SU-DHL-6 (cell line): Measurements from ENCODE around the gene KLB.

ENCODE experiments used
- H2AFZ ChIP-seq: fragments of 200-600 bp; sonication (generic); 2 replicates; pipeline ENCODE4 v1.6.1; 2014; ENCODE audit warnings: low read depth, mild to moderate bottlenecking, moderate library complexity, mixed read lengths, antibody characterized with exemption, low read length; ENCODE audit not compliant: severe bottlenecking
- H3F3A ChIP-seq: fragments of 200-600 bp; shearing (Covaris generic); 2 replicates; pipeline ENCODE4 v1.6.0; 2016; ENCODE audit warnings: antibody characterized with exemption, mild to moderate bottlenecking; ENCODE audit not compliant: insufficient read depth
- H3K27ac ChIP-seq: fragments of 200-600 bp; sonication (generic); 2 replicates; pipeline ENCODE4 v1.5.1; 2016; ENCODE audit warnings: low read depth, mild to moderate bottlenecking, low read length, moderate library complexity, mixed read lengths
- H3K27me3 ChIP-seq: fragments of 200-600 bp; sonication (generic), shearing (Covaris generic); 2 replicates; pipeline ENCODE4 v1.6.0; 2014; ENCODE audit warnings: mild to moderate bottlenecking, low read length
- H3K36me3 ChIP-seq: fragments of 200-600 bp; sonication (generic); 2 replicates; pipeline ENCODE4 v1.6.1; 2014; ENCODE audit warnings: mild to moderate bottlenecking, low read length, mixed read lengths
- H3K4me2 ChIP-seq: fragments of 300-600, 200-600 bp; shearing (Covaris generic), sonication (generic); 2 replicates; pipeline ENCODE4 v1.6.0; 2014; ENCODE audit warnings: low read length, low read depth, mild to moderate bottlenecking; ENCODE audit not compliant: poor library complexity, severe bottlenecking
- H3K4me3 ChIP-seq: fragments of 200-600 bp; sonication (generic); 2 replicates; pipeline ENCODE4 v1.5.1; 2014; ENCODE audit warnings: antibody characterized with exemption, low read length, mild to moderate bottlenecking, mixed read lengths; ENCODE audit not compliant: insufficient read depth, poor library complexity, severe bottlenecking
- H3K79me2 ChIP-seq: fragments of 200-600 bp; sonication (generic); 2 replicates; pipeline ENCODE4 v1.6.1; 2014; ENCODE audit warnings: mild to moderate bottlenecking, low read length, moderate library complexity; ENCODE audit not compliant: insufficient read depth
- H3K9ac ChIP-seq: fragments of 200-600 bp; sonication (generic); 2 replicates; pipeline ENCODE4 v1.7.0; 2014; ENCODE audit warnings: mild to moderate bottlenecking, low read length
- H3K9me2 ChIP-seq: fragments of 200-600 bp; sonication (generic); replicated peaks from 2 replicates; pipeline ENCODE4 v1.6.1; 2014; ENCODE audit warnings: low read length; ENCODE audit not compliant: insufficient read depth
- H3K9me3 ChIP-seq: fragments of 200-600 bp; sonication (generic); 2 replicates; pipeline ENCODE4 v1.6.1; 2014; ENCODE audit warnings: low read length, mixed read lengths; ENCODE audit not compliant: insufficient read depth
- H4K20me1 ChIP-seq: fragments of 200-600 bp; sonication (generic); 2 replicates; pipeline ENCODE4 v1.6.1; 2014; ENCODE audit warnings: low read depth, mild to moderate bottlenecking, antibody characterized with exemption, low read length, moderate library complexity, mixed read lengths
- EZH2phosphoT487 ChIP-seq: fragments of 200-600 bp; sonication (generic), shearing (Covaris generic); conservative IDR thresholded peaks from 2 replicates; pipeline ENCODE4 v1.6.1; 2018; ENCODE audit warnings: mild to moderate bottlenecking, antibody characterized with exemption, low read length, moderate library complexity, mixed read lengths
- TF ChIP-seq, protein P1 (sequence below): fragments of 200-600 bp; sonication (generic); IDR thresholded peaks from one replicate; pipeline ENCODE4 v1.5.1; 2017; ENCODE audit warnings: antibody characterized with exemption, mild to moderate bottlenecking, low read length, moderate library complexity; ENCODE audit not compliant: insufficient read depth, poor library complexity, severe bottlenecking

Gene KLB

DNA sequence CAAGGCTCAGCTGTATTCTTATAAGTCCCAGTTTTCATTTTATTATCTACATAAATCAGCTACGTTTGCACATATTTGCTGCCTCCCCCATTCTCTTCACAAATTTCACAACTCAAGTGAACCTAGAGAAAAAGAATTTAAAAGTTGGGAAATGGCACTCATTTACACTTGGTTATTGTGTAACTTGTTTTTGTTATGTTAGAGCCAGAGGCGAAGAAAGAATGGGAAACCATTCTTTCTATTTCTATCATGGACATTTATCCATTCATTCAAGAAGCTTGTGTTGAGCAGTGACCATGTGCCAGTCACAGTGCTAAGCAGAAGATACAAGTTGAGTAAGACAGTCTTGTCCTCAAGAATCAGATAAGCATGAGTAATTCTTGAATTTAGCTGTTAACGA lies 65.7 kb downstream of the KLB start:
- H3K4me3 ChIP-seq = no peak overlapping the region
- no peak for TF ChIP-seq EZH2phosphoT487
- TF ChIP-seq, protein P1, sequence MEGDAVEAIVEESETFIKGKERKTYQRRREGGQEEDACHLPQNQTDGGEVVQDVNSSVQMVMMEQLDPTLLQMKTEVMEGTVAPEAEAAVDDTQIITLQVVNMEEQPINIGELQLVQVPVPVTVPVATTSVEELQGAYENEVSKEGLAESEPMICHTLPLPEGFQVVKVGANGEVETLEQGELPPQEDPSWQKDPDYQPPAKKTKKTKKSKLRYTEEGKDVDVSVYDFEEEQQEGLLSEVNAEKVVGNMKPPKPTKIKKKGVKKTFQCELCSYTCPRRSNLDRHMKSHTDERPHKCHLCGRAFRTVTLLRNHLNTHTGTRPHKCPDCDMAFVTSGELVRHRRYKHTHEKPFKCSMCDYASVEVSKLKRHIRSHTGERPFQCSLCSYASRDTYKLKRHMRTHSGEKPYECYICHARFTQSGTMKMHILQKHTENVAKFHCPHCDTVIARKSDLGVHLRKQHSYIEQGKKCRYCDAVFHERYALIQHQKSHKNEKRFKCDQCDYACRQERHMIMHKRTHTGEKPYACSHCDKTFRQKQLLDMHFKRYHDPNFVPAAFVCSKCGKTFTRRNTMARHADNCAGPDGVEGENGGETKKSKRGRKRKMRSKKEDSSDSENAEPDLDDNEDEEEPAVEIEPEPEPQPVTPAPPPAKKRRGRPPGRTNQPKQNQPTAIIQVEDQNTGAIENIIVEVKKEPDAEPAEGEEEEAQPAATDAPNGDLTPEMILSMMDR = no peak
- no peak overlapping the region for H3K9ac ChIP-seq
- H3K79me2 ChIP-seq = no peaks in the 10 kb centered on the region
- no peak overlapping the region for H2AFZ ChIP-seq
- H3K4me2 ChIP-seq = no peak overlapping the region
- H3K9me3 ChIP-seq = no peaks in the 10 kb centered on the region
- no peaks in the 10 kb centered on the region for H4K20me1 ChIP-seq
- no peaks in the 10 kb centered on the region for H3K9me2 ChIP-seq
- no peaks in the 10 kb centered on the region for H3K27me3 ChIP-seq
- H3K27ac ChIP-seq = no peak overlapping the region
- H3F3A ChIP-seq = peaks cover 8% of the 10 kb centered on the region
- H3K36me3 ChIP-seq = 0 out of 2 replicates have a peak, but pooled peaks cover 7% of the 10 kb centered on the region

DNA sequence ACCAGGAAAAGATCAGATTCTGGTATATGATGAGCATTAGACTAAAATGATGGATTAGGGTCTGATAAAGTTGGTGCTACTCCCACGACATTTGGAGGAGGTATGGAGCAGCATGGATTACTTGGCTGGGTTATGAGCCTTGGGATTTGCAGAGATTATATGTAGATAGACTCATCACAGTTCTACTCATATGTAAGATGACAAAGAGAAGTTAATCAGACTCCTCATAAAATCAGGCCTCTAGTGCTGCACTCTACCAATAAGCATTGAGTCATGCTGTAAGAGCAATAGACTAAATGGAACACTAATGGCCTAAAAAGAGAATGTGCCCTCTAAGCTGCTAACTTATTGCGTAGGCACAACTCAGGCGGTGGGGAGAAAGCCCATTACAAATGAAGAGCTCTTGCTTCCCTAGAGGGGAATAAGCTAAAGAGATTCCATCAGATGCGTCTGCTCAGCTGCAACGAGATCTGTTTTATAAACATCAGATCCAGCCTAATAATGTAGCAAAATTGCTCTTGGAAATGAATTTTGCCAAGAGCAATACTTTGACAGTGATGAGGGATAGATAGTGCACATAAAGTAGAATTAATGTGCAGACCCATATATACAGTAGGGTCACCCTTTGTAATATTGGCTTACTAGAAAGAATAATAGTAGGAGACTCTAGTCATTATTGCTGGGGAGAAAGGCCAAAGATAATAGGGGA lies 69.6 kb downstream of the KLB start:
- Histone ChIP-seq H3K4me2 (no peak overlapping the region), H3K27me3 (no peaks in the 10 kb centered on the region), H3K9ac (no peak overlapping the region), H3K36me3 (0 out of 2 replicates have a peak, but pooled peaks cover 5% of the 10 kb centered on the region), H3K9me3 (no peaks in the 10 kb centered on the region), H3K4me3 (no peak overlapping the region), H4K20me1 (no peaks in the 10 kb centered on the region), H3K27ac (no peak overlapping the region), H3F3A (no peaks in the 10 kb centered on the region), H2AFZ (no peak overlapping the region), H3K79me2 (no peaks in the 10 kb centered on the region), H3K9me2 (no peaks in the 10 kb centered on the region)
- TF ChIP-seq, protein P1 = no peak

DNA sequence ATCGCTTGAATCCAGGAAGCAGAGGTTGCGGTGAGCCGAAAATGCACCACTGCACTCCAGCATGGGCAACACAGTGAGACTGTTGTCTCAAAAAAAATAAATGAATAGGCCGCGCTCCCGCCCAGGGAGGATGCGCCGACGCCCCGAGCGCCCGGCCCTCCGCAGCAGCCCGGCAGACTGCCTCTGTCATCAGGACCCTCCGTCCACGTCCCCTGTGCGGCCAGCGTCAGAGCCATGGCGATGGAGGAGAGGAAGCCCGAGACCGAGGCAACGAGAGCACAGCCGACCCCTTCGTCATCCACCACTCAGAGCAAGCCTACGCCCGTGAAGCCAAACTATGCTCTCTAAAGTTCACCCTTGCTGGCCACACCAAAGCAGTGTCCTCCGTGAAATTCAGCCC lies 73.5 kb downstream of the KLB start:
- Histone ChIP-seq H4K20me1 (no peaks in the 10 kb centered on the region), H3K27ac (no peak overlapping the region), H3K27me3 (no peaks in the 10 kb centered on the region), H3K79me2 (no peaks in the 10 kb centered on the region), H3K36me3 (no peaks in the 10 kb centered on the region), H3F3A (no peaks in the 10 kb centered on the region), H3K9ac (no peak overlapping the region), H3K9me2 (no peaks in the 10 kb centered on the region), H2AFZ (no peak overlapping the region), H3K4me2 (no peak overlapping the region), H3K4me3 (no peak overlapping the region), H3K9me3 (no peaks in the 10 kb centered on the region)
- TF ChIP-seq EZH2phosphoT487 = no peak
- TF ChIP-seq, protein P1 = no peak
